GM18511 (cell line): ENCODE data around the gene CPEB3.
"Not testable (repeated sequence)": the region's sequence is repeated elsewhere in the genome, so short reads cannot be mapped to it uniquely, and the experiment has no call there.

Experiments
- ATAC-seq: cut with Tn5 transposase; IDR thresholded peaks from one replicate; pipeline ENCODE4 v1.9.1; 2021; ENCODE audit warnings: mild to moderate bottlenecking, moderate library complexity; ENCODE audit not compliant: unreplicated experiment

Gene CPEB3

GRCh38 chr10:92052741-92053140 lies 238.1 kb downstream of the CPEB3 start:
- no peak for ATAC-seq

- no peak for ATAC-seq
Observed at GRCh38 chr10:92052088-92052487, 238.8 kb downstream of the CPEB3 start.

- no peak for ATAC-seq
Observed at GRCh38 chr10:92047215-92047614, 243.7 kb downstream of the CPEB3 start.

GRCh38 chr10:92045641-92046106 lies 245.2 kb downstream of the CPEB3 start:
- ATAC-seq, result no peak

GRCh38 chr10:92042541-92042940 lies 248.3 kb downstream of the CPEB3 start:
- no peak for ATAC-seq

- no peak for ATAC-seq
Observed at GRCh38 chr10:92038949-92039348, 251.9 kb downstream of the CPEB3 start.

- not testable (repeated sequence) for ATAC-seq
Observed at GRCh38 chr10:92033070-92033469, 257.8 kb downstream of the CPEB3 start.

GRCh38 chr10:92031580-92031979 lies 259.3 kb downstream of the CPEB3 start:
- no peak for ATAC-seq

GRCh38 chr10:92027141-92027540 lies 263.7 kb downstream of the CPEB3 start:
- no peak for ATAC-seq

- not testable (repeated sequence) for ATAC-seq
Observed at GRCh38 chr10:92025340-92025739, 265.5 kb downstream of the CPEB3 start.

GRCh38 chr10:92024700-92025099 lies 266.2 kb downstream of the CPEB3 start:
- ATAC-seq, result no peak

- no peak for ATAC-seq
Observed at GRCh38 chr10:92014620-92015019, 276.3 kb downstream of the CPEB3 start.

GRCh38 chr10:92011560-92012214 lies 279.2 kb downstream of the CPEB3 start:
- no peak for ATAC-seq

- ATAC-seq, result no peak
Observed at GRCh38 chr10:92010047-92010735, 280.7 kb downstream of the CPEB3 start.

GRCh38 chr10:92009445-92009844 lies 281.4 kb downstream of the CPEB3 start:
- no peak for ATAC-seq

GRCh38 chr10:92005978-92006377 lies 284.9 kb downstream of the CPEB3 start:
- ATAC-seq, result no peak

- ATAC-seq, result no peak
Observed at GRCh38 chr10:92003258-92003657, 287.6 kb downstream of the CPEB3 start.

- no peak for ATAC-seq
Observed at GRCh38 chr10:92001995-92002394, 288.9 kb downstream of the CPEB3 start.

- no peak for ATAC-seq
Observed at GRCh38 chr10:92001581-92001980, 289.3 kb downstream of the CPEB3 start.
